Stromal cell of bone marrow (primary cell): ENCODE results near the gene PRR5.
A peak's percentile ranks its signal among the peaks of the same experiment; 100 is the strongest.
"Not testable (repeated sequence)": the region's sequence is repeated elsewhere in the genome, so short reads cannot be mapped to it uniquely, and the experiment has no call there.

Experiments
- DNase-seq: peaks from one replicate; pipeline ENCODE4 v3.0.0-alpha.2; 2012; ENCODE audit warnings: low read depth

The PRR5 gene

DNA sequence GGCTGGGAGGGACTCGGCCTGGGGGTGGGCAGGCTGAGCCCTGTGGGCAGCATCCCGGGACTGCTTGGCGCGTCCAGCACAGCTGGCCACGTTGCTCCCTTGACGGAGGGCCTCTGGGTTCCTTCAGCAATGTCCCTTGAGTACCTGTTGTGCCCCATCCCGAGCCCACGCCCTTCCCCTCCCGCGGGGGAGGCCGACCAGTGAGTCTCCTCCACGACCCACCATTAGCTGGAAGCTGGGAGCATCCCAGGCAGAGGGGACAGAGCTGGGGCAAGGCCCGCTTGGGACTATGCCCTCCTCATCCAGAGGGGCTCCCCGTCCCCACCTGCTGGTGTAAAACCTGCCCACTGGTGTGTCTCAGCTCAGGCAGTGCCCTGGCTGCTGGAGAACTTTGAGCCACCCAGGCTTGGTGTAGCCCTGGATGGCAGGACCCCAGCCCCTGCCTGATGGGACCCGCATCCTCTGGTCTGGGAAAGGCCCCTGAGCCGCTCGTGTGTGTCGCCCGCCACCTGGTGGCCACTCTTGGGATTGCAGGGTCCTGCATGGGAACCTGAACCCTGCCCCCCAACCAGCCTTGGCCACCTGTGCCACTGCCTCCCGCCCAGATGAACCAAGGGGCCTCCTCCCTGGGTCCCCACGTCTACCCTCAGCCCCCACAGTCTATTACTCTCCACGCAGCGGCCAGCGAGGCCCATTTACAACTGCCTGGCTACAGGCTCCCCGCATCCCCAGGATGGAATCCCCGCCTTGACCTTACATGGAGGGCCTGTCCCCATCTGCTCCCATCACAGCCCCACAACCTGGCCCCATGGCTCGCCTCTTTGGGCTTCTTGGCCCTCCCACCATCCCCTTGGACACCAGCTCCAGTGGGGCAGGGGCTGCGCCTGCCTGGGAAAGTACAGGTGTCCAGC, 33.8 kb downstream of the PRR5 start:
- DNase-seq: no peak

DNA sequence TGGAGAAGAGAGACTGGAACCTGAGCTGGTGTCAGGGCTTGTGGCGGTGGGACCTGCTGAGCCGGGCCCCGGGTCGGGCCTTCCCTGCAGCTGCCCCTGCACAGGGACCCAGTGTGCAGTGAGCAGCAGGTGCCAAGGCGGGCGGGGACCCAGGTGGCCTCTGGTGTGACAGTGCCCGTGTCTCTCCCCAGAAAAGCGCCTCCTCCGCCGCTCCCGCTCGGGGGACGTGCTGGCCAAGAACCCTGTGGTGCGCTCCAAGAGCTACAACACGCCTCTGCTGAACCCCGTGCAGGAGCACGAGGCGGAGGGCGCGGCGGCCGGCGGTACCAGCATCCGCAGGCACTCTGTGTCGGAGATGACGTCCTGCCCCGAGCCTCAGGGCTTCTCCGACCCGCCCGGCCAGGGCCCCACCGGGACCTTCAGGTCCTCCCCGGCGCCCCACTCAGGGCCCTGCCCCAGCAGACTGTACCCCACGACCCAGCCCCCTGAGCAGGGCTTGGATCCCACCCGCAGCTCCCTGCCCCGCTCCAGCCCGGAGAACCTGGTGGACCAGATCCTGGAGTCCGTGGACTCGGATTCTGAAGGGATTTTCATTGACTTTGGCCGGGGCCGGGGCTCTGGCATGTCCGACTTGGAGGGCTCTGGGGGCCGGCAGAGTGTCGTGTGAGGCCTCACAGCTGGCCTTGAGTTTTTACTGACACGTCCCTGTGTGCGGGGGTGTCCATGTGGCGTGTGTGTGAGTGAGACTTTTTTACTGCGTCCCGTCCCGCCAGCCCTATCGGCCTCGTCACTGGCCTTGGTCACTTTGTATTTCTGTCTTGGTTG, 34.8 kb downstream of the PRR5 start:
- no peak for DNase-seq

DNA sequence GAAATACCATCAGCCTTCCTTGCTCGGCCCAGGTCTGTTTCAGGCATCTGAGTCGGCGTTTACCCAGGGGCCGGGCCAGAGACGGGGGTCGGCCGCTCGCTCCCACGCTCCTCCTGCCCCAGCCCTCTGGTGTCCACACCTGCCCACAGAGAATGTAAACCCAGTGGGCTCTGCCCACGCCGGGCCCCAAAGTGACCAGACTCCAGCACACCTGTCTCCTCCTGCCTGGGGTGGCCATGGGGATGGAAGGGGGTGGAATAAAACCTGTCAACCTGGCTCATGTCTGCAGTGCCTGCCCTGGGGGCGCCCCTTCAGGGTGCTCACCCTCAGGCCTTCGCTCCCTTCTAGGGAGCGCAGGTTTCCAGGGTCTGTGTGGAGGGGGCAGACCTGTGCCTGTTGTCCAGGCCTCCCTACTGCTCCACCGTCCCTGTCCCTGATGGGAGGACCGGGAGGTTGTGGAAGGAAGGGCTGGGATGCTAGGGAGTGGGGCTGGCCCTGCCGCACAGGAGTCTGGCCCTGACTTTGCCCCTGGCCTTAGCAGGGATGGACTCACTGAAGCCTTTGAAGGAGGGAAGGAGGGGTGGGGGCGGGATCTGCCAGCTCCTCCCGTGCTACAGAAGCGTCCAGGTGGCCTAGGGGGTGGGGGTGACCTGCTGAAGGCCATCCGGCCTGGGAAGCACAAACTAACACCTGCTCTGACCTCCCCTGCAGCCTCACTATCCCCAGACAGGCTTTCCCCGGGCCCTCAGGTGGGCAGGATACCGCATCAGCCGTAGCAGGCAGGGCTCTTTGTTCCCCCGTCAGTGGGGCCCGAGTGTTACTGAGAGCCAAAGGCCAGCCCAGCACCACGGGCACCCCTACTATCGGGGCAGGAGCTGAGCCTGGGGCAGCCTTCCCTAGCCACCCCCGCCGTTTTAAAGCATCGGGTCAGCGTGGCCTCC, 35.7 kb downstream of the PRR5 start:
- no peak for DNase-seq

DNA sequence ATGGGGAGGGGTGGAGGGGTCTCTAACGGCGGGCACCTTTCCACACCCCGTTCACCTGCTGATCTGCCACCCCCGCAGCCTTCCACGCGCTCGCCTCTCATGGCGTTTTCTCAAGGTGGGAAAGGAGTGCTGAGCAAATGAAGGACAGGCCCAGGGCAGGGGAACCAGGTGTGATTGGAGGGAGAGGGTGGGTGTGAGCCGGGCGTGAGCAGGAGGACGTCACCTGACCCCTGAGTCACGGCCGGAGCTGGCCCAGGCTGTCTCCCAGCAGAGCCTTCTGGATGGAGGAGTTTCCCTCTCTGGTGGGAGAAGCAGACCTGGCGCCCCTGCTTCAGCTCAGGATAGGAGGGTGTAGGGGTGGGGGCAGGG, 36.3 kb downstream of the PRR5 start:
- DNase-seq: no peak

GRCh38 chr22:44739024-44739423, 37.0 kb downstream of the PRR5 start:
- DNase-seq: no peak

DNA sequence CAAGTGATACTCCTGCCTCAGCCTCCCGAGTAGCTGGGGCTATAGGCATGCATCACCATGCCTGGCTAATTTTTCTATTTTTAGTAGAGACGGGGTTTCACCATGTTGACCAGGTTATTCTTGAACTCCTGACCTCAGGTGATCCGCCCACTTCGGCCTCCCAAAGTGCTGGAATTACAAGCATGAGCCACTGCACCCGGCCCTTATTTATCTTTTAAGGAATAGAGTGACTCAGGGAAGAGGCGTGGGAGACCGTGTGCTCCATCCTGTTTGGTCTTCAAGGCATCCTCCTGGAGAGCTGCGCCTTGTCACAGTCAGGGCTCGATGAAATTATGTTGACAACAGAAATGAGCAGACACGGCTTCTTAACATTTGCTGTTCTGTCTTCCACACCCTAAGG, 37.7 kb downstream of the PRR5 start:
- DNase-seq: not testable (repeated sequence)

DNA sequence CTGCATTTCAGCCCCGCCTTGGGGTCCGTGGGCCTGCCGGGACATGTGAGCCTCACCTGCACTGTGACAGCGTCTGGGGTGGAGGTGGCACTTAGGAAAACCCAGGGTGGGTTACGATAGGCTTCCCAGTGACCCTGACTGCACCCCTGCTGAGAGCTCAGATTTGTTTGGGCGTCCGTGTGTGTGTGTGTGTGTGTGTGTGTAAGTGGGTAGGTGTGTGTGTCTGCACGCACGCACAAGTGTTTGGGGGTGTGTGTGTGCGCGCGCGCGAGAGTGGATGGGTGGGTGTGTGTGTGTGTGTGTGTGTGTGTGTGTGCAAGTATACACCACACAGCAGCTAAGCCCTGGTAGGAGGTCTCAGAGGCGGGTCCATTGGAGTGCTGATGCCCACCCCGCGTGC, 38.3 kb downstream of the PRR5 start:
- no peak for DNase-seq

DNA sequence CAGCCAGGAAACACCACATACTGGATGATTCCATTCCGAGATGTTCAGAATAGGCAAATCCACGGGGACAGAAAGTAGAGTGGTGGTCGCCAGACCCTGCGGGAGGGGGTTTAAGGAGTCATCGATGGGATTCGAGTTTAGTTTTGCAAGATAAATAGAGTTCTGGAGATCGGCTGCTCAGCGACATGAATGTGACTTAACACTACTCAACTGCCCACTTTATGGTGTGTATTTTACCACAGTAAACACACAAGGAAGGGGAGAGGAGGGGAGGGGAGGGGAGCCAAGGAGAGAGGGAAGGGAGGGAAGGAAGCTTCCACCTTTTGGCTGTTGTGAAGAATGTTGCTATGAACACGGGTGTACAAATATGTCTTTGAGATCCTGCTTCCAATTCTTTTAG, 39.9 kb downstream of the PRR5 start:
- DNase-seq: no peak

- DNase-seq: no peak
These were observed 41.2 kb downstream of the PRR5 start for GRCh38 chr22:44743247-44743646.

GRCh38 chr22:44743804-44744211, 41.8 kb downstream of the PRR5 start:
- DNase-seq: no peak

DNA sequence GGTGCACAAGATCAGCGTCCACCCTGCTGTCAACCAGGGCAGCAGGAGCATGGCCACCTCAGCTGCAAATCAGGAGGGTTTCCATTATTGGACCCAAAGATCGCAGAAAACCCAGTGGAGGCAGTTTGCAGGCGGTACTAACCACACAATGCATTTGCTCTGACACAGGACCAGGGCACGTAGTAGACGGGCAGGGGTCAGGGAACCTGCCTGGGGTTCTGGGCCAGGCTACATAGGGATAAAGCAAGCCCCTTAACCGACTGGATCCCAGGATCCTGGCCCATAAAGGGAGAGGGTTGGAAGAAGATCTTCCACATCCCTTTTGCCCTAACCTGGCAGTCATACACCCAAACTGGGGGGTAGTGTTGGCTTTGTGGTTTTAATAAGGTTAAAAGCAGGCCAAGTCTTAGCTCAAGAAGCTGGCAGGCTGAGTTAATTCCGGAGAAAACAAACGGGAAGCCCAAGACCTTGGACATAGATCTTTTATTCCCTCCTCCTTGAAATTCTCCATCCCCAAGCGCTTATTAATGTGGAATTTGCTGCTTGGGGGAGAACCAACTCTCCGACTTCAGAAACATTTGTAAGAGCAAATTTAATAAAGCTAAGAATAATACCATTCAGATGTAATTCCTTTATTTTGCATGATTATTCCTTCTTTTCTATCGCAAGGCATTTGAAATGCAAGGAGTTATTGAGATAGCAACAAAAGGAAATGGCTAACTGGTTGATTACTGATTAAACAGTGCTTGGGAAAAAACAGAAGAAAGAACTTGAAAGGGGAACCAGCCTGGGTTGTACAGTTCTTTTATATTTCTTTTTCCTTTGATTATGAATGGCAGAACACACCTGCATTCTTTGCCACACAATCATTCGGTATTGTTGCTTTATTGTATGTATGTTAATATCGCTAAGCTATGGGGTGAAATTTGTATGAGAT, 44.1 kb downstream of the PRR5 start:
- DNase-seq: no peak

DNA sequence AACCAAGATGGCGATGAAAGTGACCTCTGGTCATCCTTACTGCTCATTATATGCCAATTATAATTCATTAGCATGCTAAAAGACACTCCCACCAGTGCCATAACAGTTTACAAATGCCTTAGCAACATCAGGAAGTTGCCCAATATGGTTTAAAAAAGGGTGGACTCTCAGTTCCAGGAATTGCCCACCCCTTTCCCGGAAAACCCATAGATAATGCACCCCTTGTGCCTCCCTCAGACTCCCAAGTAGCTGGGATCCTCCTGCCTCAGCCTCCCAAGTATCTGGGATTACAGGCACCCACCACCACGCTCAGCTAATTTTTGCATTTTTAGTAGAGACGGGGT, 45.8 kb downstream of the PRR5 start:
- DNase-seq: not testable (repeated sequence)

DNA sequence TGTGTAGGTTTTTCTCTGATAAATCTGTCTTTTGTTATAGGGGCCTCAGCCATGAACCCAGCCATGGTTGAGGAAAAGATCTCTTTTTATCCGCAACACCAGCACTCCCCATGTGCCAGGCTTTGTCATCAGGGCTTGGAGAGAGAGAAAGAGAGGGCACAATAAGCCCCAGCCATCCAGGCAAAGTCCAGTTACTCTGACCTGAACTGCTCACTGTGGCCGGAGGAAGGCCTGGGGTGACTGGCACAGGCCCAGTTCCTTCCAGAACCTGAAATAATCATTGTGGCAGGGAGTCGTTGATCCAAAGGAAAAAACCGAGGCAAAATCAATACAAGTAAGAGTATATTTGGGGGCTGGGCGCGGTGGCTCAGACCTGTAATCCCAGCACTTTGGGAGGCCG, 46.5 kb downstream of the PRR5 start:
- no peak for DNase-seq

DNA sequence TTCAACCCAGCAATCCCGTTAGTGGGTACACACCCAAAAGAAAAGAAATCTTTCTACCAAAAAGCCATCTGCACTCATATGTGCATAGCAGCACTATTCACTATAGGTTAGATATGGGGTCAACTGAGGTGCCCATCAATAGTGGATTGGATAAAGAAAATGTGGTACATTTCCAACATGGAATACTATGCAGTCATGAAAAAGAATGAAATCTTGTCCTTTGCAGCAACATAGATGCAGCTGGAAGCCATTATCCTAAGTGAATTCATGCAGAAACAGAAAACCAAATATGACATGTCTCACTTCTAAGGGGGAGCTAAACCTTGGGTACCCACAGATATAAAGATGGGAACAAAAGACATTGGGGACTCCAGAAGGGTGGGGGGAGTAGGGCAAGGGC, 48.5 kb downstream of the PRR5 start:
- no peak for DNase-seq

- DNase-seq: no peak
These were observed 50.5 kb downstream of the PRR5 start, which contains the start of gene ARHGAP8 for GRCh38 chr22:44752285-44753188. ARHGAP8 (plus strand) TSS chr22:44752575; CDS start chr22:44786528, 33,953 bp downstream.

DNA sequence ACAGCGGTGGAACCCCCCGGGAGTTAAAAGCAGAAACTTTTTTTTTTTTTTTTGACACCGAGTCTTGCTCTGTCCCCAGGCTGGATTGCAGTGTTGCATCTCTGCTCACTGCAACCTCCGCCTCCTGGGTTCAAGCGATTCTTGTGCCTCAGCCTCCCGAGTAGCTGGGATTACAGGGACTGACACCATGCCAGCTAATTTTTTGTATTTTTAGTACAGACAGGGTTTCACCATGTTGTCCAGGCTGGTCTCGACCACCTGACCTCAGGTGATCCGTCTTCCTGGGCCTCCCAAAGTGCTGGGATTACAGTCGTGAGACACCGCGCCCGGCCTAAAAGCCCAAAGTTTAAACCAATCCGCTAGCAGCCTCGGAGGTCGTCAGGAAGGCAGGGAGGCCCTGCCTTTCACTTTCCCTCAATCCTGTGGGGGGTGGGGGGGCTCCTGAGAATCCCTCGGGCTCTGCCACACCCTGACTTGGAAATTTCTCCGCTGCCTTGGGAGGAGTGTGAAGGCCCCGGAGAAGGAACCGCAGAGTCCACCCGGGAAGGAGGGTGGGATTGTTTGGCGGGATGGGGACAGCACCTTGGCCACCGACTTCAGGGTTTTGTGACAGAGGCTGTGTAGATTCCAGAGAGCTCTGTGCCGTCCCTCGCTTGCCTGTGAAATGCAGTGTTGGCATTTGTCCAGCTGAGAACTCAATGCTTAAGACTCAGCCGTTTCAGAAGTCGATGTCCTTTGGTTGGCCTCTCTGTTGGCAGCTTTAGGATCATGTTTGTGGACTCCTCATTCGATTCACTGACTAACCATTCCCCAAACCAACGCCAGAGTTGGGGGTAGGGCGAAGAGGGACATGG, 51.4 kb downstream of the PRR5 start:
- DNase-seq: peak; percentile 75

DNA sequence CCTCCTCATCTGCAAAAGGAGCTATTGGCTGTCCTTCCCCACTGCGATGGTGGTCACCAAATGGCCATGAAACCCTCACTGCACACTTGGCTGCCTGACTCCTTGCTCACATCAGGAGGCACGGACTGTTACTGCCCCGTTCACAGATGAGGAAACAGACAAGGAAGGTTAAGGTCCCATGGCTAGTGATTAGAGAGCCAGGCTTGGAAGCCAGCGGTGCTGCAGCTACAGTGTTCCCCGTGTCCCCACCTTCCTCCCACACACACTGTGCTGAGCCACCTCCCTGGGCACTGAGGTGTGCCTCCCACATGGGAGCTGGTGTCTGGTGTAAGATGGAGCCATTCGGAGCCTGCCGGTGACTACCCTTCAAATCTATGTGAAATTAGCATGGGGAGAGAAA, 53.0 kb downstream of the PRR5 start:
- DNase-seq: no peak

- DNase-seq: no peak
These were observed 53.4 kb downstream of the PRR5 start for GRCh38 chr22:44755417-44755816.

DNA sequence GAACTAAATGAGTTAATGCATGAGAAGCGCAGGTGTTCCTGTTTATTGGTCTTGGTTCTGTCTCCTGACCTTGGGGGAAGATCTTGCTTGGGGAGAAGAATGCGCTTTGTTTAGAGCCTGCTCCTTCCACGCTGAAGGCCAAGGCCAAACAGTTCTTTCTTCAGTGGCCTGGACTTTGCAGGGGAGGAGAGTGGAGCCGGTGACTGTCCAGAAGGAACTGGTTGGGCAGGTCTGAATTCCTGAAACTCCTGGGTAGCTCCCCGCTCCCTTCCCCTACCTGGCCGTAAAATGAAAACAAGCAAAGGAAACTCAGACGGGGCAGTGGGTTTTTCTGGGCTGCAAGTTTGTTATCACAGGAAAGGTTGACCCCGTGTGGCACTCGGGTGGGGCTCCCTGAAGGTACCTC, 54.0 kb downstream of the PRR5 start:
- DNase-seq: no peak
